Glutamatergic neuron (in vitro differentiated cells): ENCODE results near the gene RBM45. TPM values are rescaled to one million over a fixed set of nuclear protein-coding genes. Genes with fewer than 3 reads are reported as not detected.

ENCODE experiments used
- DNase-seq: peaks from one replicate; pipeline ENCODE4 v3.0.0; 2022
- H3K27ac Mint-ChIP-seq: one replicate; pipeline ENCODE4 v1.8.0; 2020; ENCODE audit warnings: mild to moderate bottlenecking, mixed read lengths, inconsistent platforms; ENCODE audit not compliant: unreplicated experiment
- H3K27me3 Mint-ChIP-seq: one replicate; pipeline ENCODE4 v1.8.0; 2020; ENCODE audit warnings: mild to moderate bottlenecking, moderate library complexity, mixed read lengths, inconsistent platforms; ENCODE audit not compliant: unreplicated experiment
- H3K36me3 Mint-ChIP-seq: one replicate; pipeline ENCODE4 v1.8.0; 2020; ENCODE audit warnings: mild to moderate bottlenecking, mixed read lengths, inconsistent platforms; ENCODE audit not compliant: unreplicated experiment
- H3K4me1 Mint-ChIP-seq: one replicate; pipeline ENCODE4 v1.8.0; 2020; ENCODE audit warnings: mild to moderate bottlenecking, low read depth, mixed read lengths, inconsistent platforms; ENCODE audit not compliant: unreplicated experiment
- H3K4me3 Mint-ChIP-seq: one replicate; pipeline ENCODE4 v1.8.0; 2020; ENCODE audit warnings: mild to moderate bottlenecking, mixed read lengths, inconsistent platforms; ENCODE audit not compliant: unreplicated experiment
- H3K9me3 Mint-ChIP-seq: one replicate; pipeline ENCODE4 v1.8.0; 2020; ENCODE audit warnings: mild to moderate bottlenecking, moderate library complexity, mixed read lengths, inconsistent platforms; ENCODE audit not compliant: unreplicated experiment
- total RNA-seq: library from RNA; stranded (reverse); fragmentation: NEBNext Ultra II Directional; extraction: Animal tissue kit (Norgen Biotek cat#: 25700); gene quantifications from one replicate; pipeline ENCODE4 v1.2.1, GENCODE V29; 2021; ENCODE audit not compliant: unreplicated experiment
- TF ChIP-seq, protein P1 (sequence below): fragments of 200-600 bp; sonication (generic); IDR thresholded peaks from one replicate; pipeline ENCODE4 v1.5.0; 2021; ENCODE audit not compliant: partially characterized antibody, unreplicated experiment

RBM45 gene
- total RNA-seq, 1 donor from 2014 or later = 15.3 TPM

DNA sequence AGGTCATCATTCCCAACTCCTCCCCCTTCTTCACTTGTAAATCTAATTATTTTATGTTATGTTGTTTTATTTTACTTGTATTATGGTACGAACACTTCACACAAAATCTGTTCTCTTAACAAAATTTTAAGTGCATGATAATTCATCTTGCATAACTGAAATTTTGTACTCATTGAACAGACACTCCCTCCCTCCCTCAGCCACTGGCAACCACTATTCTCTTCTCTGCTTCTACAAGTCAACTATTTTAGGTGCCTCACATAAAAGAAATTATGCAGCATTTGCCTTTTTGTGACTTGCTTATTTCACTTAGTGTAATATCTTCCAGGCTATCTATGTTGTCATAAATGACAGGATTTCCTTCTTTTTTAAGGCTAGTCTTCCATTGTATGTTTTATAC, 51.7 kb downstream of the RBM45 start:
- Mint-ChIP-seq H3K9me3 (no peaks in the 10 kb centered on the region), H3K27me3 (no peaks in the 10 kb centered on the region), H3K36me3 (no peaks in the 10 kb centered on the region), H3K27ac (no peak overlapping the region), H3K4me3 (no peak overlapping the region), H3K4me1 (no peaks in the 10 kb centered on the region)
- DNase-seq = no peak
- TF ChIP-seq, protein P1, sequence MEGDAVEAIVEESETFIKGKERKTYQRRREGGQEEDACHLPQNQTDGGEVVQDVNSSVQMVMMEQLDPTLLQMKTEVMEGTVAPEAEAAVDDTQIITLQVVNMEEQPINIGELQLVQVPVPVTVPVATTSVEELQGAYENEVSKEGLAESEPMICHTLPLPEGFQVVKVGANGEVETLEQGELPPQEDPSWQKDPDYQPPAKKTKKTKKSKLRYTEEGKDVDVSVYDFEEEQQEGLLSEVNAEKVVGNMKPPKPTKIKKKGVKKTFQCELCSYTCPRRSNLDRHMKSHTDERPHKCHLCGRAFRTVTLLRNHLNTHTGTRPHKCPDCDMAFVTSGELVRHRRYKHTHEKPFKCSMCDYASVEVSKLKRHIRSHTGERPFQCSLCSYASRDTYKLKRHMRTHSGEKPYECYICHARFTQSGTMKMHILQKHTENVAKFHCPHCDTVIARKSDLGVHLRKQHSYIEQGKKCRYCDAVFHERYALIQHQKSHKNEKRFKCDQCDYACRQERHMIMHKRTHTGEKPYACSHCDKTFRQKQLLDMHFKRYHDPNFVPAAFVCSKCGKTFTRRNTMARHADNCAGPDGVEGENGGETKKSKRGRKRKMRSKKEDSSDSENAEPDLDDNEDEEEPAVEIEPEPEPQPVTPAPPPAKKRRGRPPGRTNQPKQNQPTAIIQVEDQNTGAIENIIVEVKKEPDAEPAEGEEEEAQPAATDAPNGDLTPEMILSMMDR = no peak

DNA sequence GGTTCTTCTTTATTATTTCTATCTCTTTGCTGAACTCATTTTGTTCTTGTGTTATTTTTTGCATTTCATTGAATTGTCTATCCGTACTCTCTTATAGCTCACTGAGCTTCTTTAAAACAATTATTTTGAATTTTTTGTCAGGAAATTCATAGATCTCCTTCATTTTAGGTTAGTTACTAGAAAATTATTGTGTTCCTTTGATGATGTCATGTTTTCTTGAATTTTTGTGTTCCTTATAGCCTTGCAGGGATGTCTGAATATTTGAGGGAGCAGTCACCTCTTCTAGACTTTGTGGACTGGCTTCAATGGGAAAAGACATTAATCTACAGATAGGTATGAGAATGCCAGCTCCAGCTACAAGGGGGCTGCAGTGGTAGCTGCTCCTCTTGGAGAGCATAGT, 61.4 kb downstream of the RBM45 start:
- TF ChIP-seq, protein P1 = no peak
- H3K36me3 Mint-ChIP-seq = no peaks in the 10 kb centered on the region
- no peak overlapping the region for H3K27ac Mint-ChIP-seq
- peaks cover 2% of the 10 kb centered on the region for H3K9me3 Mint-ChIP-seq
- no peak for DNase-seq
- H3K27me3 Mint-ChIP-seq = no peaks in the 10 kb centered on the region
- H3K4me1 Mint-ChIP-seq = no peaks in the 10 kb centered on the region
- no peak overlapping the region for H3K4me3 Mint-ChIP-seq

DNA sequence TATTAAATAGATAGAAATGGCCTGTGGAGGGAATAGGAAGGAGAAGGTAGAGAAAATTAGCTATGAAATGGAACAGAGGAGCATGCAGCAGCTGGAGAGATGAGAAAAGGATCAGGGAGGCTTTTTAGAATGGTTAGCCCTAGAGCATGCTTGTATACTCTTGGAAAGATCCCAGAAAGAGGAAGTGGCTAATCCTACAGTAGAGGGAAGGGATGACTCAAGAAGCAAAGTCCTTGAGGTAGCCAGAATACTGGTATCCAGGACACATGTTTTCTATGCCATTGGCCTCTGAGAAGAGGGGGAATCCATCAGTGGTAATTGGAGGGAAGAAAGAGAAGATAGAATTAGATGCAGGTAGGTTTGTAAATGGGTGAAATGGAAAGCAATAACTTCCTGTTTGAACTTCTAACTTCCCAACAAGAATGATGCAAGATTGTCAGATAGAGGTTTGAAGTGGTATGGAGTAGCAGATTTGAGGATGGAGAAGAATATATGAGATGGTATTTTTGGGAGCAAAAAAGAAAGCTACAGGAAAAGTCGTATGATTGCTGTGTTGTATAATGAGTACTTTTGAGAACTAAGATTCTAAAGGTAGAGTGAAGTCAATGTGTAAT, 64.9 kb downstream of the RBM45 start:
- Mint-ChIP-seq H3K4me3 (no peak overlapping the region), H3K27me3 (no peaks in the 10 kb centered on the region), H3K36me3 (no peaks in the 10 kb centered on the region), H3K4me1 (no peaks in the 10 kb centered on the region), H3K9me3 (peaks cover 2% of the 10 kb centered on the region), H3K27ac (no peak overlapping the region)
- DNase-seq = no peak
- TF ChIP-seq, protein P1 = no peak

Other genes starting within 250 kb of the RBM45 start
- 0.27 TPM for gene PDE11A, start 39.7 kb upstream of the RBM45 start, total RNA-seq
- 14.4 TPM for gene OSBPL6, start 82.1 kb downstream of the RBM45 start, total RNA-seq